HG03558 (cell line): ENCODE data around the gene TNNC1.

Experiments used
- ATAC-seq: cut with Tn5 transposase; IDR thresholded peaks from one replicate; pipeline ENCODE4 v1.9.1; 2021; ENCODE audit warnings: moderate number of reproducible peaks; ENCODE audit not compliant: unreplicated experiment; ENCODE audit errors: extremely low read depth

The TNNC1 gene

DNA sequence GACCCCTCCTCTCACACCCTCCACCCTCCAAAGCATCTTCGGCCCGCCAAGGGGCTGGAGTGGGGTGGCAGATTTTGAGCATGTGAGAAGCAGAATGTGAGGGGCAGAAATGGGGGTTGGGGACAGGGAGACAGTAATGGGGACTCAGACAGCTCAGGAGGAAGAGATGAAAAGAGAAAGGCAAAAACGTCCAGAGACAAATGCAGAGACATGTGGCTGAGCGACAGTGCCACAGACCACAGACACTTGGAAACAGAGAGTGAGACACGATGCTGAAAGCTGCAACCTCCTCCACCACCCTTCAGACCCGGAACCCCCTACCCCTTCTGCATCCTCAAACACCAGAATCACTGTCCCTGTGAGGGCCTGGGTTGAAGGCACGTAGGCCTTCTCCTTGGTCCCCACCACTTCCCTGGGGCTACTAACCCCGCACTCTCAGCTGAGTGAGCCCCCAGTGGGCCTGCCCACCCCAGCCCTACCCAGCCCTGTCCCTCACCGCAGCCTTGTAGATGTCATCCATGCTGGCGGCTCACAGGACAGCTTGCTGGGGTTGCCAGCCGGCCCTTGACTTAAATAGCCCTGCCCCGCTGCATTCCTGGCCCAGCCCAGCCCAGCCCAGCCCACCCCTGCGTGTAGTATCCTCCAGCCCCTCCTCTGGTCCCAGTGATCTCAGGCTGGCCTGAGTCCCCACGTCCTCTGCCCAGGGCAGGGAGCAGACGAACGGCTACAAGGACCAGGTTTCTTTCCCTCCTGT, at the start of gene TNNC1:
TSS of gene TNNC1 (minus strand) at position 546 of the 754 bp plus-strand sequence. CDS start at position 520, 26 bp downstream.
- no peak for ATAC-seq

DNA sequence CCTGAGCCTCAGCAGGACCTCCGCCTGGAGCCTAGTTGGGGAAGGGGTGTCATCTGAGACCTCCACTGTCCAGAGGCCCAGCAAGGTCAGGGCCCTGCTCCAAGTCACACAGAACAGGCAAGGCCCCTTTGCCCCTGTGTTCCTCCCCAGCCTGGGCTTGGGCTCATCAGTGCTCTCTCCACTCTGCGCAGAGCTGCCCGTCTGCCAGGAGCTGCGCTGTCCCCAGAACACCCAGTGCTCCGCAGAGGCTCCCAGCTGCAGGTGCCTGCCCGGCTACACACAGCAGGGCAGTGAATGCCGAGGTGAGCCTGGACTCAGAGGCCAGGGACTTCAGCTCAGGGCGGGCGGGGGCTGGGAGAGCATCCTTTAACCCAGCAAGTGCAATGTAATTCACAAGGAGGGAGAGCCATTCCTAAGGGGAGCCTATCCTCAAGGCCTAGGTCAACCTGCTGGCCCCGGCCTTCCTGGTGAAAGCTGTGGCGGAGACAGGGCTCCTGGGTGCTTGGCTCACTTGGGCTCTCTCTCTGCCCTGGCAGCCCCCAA, 49.0 kb upstream of the TNNC1 start:
- ATAC-seq: no peak

DNA sequence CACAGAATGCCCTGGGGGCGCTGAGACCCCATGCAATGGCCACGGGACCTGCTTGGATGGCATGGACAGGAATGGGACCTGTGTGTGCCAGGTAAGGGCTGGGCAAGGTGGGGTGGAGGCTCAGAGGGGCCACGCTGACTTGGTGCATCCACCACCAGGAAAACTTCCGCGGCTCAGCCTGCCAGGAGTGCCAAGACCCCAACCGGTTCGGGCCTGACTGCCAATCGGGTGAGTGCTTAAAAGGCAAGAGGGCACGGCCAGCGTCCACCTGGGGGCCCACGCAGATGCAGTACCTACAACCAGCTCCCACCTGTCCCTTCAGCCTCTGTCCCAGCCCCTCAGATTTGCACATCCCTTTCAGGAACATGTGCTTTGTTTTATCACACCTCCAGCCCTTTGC, 48.2 kb upstream of the TNNC1 start:
- ATAC-seq: no peak

DNA sequence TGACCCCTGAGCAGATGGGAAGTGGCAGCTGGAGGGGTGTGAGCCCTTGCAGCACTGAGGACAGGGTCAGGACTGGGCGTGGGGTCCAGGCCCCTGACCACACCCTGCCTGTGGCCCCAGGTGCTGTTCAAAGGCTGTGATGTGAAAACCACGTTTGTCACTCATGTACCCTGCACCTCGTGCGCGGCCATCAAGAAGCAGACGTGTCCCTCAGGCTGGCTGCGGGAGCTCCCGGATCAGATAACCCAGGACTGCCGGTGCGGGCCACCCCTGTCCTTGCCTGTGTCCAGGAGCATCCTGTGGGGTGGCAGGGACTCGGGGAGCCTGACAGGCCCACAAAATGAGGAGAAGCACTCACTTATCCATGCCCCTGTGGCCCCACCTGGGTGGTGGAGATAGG, 47.2 kb upstream of the TNNC1 start:
- ATAC-seq: no peak

DNA sequence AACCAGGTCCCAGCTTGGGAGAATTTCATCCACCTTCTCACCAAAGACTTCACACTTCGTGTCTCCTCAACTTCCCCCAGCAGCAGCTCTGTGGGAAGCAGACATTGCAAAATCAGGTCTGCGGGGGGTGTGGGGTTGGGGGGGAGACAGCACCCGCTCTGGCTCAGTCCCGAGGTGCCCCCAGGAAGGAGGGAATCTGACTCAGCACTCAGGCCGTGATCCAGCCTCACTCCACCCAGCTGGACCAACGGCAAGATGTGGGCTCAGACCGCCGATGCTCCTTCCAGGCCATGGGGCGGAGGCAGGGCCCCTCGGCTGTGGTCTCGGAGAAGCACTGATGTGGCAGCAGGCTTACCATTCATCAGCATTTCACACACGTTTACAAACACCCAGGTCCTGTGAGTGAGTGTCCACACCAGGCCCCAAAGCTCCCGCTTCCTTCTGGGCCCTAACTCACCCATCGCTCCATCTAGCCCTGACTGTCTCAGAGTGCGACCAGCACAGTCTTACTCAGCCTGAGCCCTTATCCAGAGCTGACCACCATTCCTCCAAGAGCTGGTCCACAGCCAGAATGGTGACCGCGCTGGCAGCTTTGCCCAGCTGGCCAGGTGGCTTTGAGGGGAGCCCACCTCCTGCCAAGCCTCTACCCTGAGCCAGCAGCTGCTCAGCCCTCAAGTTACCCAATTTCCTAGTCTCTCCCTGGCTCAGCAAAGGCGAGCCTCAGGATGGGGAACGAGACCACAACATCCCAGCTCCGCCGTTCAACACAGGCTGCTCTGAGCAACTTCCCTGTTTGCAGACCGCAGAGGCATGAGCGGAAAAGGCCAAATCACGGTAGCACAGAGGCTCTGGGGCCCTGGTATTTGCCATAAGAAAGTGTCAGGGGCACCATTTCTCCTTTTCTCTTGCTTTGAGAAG, 44.6 kb upstream of the TNNC1 start:
- ATAC-seq: no peak

DNA sequence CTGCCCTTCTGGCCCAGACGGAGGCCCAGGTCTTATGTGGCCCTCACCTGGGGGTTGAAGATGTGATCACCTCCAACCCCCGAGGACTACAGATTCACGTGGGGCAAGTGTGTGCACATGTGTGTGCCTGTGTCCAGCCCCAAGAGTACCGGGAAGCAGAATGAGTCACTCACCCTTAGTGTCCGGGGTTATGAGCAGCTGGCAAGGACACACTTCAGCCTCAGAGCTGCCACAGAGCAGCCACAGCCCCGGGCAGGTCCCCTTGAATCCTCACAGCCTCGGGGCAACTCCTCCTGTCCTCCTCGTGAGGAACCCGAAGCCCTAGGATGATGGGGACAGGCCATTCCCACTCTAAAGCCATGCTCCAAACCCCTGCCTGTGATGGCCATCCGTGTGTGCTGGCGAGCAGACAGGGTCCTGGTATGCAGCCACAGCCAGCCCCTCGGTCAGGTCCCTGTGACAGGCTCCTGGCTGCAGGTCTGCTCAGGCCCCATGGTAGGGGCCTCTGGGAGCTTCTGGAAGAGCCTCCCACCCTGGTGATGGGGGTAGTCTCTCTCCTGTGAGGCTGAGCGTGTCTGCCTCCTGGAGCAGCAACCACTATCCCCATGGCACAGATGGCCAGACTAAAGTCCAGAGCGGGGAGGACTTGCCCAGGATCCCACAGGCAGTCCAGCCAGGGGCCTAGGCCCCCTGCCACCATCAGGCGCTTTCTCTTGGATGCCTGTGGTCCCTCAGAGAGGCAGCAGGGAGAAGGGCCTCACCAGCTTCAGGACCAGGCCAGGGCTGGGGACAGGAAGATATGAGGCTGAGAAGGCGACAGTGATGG, 42.1 kb upstream of the TNNC1 start:
- ATAC-seq: no peak

DNA sequence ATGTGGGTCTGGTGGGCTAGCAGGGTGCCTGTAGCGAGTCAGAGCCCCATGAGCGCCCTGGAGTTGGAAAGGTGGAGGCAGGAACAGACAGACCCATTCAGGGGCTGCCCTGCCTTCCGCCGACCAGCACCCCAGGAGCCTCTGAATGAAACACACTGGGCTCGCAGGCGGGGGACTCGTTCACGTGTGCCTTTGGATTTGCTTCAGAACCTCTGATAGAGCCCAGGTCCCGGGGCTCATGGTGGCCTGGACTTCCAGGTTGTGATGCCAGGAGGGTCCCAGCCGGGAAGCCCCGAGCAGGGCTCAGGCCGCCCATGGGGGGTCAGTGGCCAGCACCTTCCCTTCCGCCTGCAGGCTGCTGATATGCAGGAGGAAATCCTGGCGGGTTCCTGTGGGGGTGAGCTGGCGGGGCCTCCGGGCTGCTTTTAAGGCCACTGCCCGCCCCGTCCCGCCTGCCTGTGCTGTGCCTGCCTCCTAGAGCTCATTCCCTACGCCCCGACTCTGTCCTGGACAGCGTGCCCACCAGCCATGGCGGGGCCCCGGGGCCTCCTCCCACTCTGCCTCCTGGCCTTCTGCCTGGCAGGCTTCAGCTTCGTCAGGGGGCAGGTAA, 41.1 kb upstream of the TNNC1 start, which contains the start of gene STAB1:
TSS of gene STAB1 (plus strand) at position 453 of the 610 bp plus-strand sequence. CDS start at position 529, 76 bp downstream.
- no peak for ATAC-seq

DNA sequence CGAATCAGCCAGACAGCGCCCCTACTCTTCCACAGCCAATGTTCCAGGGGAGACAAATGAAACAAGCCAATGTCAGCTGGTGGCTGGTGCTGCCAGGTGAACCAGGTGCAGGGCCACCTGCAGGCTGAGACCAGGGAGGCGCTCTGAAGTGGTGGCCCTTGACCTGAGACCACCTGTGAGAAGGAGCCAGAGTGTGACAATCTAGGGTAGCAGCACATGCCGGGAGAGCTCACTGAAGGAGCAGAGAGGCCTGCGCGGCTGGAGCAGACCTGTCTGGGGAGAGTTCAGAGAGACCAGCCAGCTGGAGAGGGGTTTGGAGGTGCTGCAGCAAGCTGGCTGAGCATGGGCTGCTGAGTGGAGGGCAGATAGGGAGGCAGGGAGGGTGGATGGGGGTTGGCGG, 40.6 kb upstream of the TNNC1 start:
- ATAC-seq: no peak

DNA sequence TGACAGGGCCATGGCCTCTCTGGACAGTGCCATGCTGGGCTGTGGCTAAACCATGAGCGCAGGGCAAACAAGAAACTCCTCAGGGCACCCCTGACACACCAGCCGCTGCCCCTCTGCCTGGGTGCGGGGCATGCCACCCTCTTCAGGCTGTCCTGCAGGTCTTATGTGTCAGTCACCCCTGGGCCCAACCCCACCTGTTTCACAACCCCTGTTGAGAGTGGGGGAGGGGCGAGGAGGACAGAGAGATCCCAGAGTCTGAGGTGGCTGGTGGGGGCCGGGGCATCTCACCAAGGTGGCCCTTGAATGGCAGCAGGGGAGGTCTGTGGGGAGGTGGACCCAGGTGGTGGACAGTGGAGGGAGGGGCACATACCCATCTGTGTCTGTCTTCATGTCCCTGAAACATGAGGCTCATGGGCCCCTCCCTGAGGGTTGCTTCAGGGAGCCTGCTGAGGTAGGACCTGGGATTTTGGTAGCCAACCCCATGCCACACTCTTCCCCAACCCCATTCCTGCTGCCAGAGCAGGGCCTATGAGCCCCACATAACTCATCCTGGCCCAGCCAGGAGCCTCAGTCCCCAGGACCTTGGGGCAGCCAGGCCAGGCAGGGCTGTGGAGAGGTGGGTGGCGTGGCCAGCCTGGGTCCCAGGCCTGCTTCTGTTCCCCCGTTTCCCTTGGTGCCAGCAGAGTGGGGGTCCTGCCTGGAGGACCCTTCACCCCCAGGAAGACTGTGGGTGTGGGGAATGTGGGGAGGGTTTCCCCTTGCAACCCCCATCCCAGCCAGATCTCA, 39.6 kb upstream of the TNNC1 start:
- no peak for ATAC-seq

DNA sequence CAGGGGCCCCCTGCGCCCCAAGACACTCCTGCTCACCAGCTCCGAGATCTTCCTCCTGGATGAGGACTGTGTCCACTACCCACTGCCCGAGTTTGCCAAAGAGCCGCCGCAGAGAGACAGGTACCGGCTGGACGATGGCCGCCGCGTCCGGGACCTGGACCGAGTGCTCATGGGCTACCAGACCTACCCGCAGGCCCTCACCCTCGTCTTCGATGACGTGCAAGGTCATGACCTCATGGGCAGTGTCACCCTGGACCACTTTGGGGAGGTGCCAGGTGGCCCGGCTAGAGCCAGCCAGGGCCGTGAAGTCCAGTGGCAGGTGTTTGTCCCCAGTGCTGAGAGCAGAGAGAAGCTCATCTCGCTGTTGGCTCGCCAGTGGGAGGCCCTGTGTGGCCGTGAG, 38.2 kb upstream of the TNNC1 start:
- no peak for ATAC-seq

DNA sequence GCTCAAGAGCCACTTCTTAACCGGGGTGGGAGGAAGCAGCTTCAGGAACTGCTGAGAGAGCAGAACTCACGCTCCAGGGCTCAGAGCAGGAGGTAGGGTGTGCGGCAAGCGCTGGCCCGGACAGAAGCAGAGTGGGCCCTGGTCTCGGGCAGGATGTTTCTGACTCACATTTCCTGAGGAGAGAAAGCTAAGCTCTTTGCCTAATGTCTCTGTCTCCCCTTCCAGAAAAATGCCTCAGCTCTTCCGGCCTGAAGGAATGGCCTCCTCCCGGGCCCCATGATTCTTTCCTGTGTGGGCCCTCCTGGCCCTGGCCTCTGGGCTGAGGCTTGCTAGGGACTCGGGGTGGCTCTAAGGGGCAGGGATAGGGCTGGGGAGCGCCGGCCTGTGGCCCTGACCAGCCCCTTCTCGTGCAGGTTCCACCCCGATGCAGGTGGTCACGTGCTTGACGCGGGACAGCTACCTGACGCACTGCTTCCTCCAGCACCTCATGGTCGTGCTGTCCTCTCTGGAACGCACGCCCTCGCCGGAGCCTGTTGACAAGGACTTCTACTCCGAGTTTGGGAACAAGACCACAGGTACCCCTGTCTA, 37.2 kb upstream of the TNNC1 start:
- ATAC-seq: no peak

DNA sequence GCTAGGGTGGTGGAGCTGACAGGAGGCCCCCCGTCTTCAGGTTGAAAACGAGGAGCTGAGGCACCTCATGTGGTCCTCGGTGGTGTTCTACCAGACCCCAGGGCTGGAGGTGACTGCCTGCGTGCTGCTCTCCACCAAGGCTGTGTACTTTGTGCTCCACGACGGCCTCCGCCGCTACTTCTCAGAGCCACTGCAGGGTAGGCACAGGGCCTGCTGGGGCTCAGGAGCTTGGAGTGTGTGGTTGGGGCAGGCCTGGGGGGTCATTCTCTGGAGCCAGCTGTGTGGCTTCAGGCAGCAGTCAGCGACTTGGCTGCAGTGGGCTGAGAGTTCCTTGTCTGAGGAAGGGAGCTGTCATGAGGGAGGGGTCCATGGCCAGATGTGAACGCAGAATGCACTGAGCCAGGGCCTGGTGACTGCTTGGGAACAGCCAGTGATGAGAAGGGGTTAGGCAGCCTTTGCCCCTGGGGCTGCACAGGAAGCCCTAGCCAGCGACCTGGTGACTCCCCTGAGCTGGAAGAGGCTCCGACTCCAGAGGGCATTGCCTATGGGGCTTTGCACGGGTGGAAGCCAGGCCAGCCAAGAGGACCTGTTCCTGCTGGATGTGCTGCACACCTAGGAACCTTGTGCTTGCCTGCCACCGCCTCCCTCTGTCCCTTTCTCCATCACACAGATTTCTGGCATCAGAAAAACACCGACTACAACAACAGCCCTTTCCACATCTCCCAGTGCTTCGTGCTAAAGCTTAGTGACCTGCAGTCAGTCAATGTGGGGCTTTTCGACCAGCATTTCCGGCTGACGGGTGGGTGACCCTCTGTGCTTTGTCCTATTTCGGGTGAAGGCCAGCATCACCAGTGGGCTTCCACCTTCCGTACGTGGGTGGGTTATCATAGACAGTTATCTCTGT, 36.4 kb upstream of the TNNC1 start:
- ATAC-seq: no peak

DNA sequence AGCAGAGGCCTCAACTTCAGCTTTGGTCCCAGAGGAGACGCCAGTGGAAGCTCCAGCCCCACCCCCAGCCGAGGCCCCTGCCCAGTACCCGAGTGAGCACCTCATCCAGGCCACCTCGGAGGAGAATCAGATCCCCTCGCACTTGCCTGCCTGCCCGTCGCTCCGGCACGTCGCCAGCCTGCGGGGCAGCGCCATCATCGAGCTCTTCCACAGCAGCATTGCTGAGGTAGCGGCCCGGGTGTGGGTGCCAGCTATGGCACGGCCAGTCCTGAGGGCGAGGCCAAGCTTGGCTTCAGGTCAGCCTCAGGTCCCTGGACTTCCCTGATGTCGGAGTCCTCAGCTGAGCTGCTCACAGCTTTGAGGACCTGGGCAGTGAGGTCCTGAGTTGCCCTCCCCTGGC, 35.6 kb upstream of the TNNC1 start:
- ATAC-seq: no peak

DNA sequence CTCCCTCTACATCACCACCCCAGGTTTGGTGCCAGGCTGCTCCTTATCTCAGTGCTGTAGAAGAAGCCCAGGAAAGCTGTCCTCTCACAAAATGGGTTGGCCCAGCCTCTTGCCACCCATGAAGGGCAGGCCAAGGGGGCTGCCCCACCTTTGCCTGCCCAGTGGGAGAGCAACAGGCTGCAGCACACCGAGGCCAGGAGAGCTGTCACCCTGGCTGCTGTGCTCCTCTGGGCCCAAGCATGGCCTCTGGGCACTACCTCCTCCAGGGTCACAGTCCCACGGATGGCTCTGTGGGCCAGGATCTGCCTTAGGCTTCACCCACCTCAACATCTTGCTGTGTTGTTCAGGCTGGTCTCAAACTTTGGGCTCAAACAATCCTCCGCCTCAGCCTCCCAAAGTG, 34.9 kb upstream of the TNNC1 start:
- no peak for ATAC-seq

DNA sequence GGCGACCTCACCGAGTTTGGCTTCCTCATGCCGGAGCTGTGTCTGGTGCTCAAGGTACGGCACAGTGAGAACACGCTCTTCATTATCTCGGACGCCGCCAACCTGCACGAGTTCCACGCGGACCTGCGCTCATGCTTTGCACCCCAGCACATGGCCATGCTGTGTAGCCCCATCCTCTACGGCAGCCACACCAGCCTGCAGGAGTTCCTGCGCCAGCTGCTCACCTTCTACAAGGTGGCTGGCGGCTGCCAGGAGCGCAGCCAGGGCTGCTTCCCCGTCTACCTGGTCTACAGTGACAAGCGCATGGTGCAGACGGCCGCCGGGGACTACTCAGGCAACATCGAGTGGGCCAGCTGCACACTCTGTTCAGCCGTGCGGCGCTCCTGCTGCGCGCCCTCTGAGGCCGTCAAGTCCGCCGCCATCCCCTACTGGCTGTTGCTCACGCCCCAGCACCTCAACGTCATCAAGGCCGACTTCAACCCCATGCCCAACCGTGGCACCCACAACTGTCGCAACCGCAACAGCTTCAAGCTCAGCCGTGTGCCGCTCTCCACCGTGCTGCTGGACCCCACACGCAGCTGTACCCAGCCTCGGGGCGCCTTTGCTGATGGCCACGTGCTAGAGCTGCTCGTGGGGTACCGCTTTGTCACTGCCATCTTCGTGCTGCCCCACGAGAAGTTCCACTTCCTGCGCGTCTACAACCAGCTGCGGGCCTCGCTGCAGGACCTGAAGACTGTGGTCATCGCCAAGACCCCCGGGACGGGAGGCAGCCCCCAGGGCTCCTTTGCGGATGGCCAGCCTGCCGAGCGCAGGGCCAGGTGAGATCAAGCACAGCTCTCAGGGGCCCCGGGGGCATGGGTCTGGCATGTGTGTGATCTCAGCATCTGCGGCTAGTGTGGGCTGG, 34.2 kb upstream of the TNNC1 start:
- no peak for ATAC-seq

DNA sequence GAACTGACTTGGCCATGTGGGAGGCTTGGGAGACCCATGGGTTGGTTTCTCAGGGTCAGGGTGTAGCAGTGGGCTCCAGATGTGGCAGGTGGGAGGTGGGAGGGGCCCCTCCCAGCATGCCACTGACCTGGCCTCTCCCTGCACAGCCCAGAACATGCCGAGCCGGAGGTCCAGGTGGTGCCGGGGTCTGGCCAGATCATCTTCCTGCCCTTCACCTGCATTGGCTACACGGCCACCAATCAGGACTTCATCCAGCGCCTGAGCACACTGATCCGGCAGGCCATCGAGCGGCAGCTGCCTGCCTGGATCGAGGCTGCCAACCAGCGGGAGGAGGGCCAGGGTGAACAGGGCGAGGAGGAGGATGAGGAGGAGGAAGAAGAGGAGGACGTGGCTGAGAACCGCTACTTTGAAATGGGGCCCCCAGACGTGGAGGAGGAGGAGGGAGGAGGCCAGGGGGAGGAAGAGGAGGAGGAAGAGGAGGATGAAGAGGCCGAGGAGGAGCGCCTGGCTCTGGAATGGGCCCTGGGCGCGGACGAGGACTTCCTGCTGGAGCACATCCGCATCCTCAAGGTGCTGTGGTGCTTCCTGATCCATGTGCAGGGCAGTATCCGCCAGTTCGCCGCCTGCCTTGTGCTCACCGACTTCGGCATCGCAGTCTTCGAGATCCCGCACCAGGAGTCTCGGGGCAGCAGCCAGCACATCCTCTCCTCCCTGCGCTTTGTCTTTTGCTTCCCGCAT, 33.4 kb upstream of the TNNC1 start:
- ATAC-seq: no peak
